NCI-H510A treated with DMSO at 0.1 percent for 48 hours (cell line): Measurements from ENCODE around the gene ALCAM.

Source experiments
- DNase-seq: peaks from one replicate; lab custom pipeline; 2025; lab: John Stamatoyannopoulos, UW

The ALCAM gene

DNA sequence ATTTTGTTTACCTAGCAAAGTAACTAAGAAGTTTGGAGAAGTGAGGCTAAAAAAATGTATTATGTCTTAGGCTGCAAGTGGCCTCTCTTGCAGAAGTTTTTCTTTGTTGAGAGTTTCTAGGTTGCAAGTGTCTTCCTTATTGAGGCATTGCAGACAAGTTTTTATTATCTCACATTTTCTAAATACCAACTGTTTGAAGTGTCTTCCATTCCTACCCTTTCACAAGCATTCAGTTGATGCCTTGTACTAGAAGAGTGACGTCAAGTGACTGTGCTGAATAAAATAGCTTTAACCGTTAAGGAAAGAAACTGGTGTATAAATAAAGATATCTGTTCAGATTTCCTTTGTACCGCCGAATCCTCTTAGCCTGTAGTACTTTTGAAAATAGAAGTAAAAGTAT, 123.3 kb downstream of the ALCAM start:
- no peak for DNase-seq

DNA sequence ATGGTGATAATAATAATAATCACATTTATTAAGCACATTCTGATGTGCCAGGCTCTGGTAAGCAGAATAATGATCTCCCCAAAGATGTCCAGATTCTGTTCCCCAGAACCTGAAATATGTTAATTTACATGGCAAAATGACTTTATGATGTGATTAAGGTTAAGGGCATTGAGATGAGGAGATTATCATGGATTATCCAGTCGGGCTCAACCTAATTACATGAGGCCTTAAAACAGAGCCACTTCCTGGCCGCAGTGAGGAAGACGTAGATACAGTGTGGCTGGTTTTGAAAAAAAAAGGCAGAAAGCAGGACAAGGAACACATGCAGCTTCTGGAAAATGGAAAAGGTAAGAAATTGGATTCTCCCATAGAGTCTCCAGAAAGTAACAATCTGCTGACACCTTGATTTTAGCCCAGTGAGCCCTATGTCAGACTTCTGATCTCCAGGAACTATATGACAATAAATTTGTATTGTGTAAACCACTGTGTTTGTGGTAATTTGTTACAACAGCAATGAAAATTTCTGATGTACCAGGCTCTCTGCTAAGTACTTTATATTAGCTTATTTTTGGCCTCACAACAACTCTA, 126.7 kb downstream of the ALCAM start:
- no peak for DNase-seq

DNA sequence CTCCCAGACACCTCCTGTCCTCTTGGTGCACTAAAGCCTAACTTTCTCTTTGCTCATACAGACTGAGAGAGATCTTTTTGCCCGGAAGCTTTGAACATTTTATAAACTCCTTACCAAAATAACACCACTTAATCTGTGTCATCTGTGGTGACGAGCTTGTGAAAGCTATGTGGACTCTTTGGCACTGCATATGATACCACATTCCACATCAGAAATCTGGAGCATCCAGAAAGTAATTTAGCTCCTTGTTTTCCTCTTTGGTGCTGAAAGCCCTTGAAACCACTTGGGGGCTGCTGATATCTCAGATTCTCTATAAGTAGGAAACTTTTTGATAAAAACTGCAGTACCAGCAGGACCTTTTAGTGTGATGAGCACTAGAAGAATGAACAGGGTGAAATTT, 128.3 kb downstream of the ALCAM start:
- DNase-seq: no peak

DNA sequence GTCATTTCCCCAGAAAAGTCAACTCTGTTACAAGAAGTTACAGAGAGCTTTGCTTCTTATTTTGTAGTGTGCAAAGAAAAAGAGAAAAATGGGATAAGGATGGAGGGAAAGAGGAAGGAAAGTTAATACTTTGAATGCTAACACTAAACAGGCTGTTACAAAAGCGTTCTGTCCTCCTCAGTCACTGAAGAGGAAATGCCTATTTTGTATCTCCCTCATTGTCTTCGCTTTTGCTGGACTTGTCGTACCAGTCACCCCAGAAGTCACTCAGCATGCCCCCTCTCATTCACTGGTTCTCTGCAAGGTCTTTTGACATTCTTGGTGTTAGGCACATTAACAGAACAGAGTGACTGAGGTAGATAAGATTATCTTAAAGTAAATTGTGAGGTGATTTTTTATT, 129.6 kb downstream of the ALCAM start:
- no peak for DNase-seq

DNA sequence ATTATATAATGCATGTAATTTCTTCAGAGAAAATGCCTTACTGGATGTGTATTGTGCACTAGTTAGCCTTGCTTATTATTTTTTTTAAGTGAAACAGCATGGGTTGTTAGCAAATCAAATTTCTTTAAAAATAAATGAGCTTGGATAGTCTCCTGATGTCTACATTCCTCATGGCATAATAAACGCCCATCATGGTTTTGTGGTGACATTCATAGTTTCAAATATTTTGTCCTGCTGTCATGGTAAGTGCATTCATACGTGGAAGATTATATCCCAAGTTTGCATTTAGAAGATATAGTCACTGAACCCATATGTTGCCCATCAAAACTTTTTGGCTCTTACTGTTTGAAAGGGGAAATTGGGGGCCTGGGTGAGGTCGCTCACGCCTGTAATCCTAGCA, 130.7 kb downstream of the ALCAM start:
- DNase-seq: no peak

DNA sequence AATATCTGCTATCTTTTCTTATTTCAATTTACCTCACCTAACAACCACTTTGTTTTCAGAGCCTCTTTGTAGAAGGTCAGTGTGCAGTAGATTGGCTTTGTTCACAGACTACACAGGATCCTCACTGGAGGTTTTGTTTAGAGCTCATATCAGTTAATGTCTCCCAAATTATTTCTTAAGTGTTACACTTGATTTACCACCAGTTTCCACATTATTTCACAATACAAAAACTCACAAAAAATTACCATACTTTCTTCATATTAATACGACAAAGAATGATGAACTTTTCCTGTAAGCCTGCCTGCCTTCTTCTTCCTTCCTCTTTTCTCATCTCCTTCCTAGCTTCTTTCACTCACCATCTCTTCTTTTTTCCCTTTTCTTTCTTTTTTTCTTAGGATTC, 133.3 kb downstream of the ALCAM start:
- DNase-seq: no peak

DNA sequence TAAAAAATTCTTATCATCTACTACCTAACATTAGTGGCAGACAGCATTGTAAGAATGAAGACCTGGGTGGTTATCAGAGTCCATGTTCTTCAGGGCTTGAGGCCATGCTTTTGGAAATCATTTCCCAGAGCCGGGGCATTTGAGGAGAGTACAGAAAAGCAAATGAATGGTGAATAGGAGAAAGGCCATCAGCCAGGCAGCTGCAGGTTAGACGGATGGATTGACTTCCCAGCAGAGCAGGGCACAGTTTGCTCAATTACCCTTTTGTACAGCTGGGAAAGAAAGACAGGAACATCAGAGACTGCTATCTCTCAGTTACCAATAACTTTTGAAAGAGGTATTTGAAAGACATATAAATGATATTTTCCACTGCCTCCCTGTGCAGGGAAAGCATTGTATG, 135.6 kb downstream of the ALCAM start:
- DNase-seq: no peak

DNA sequence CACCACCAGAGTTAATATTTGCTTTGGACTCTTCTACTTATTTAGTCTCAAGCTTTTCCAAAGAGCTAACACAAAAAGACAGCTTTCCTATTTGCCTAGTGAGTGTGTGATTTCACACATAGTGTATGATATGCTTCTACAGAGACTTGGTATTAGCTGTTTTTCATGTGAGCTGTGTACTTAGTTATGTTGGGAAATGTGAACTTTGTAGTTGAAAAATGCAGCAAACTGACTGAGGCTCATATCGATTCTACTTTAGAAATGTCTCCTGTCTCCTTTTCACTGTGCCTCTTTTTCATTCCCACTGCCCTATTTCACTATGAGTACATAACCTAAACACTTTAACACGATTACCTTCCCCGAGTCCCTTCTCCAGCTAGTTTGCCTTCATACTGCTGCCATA, 136.5 kb downstream of the ALCAM start:
- no peak for DNase-seq

DNA sequence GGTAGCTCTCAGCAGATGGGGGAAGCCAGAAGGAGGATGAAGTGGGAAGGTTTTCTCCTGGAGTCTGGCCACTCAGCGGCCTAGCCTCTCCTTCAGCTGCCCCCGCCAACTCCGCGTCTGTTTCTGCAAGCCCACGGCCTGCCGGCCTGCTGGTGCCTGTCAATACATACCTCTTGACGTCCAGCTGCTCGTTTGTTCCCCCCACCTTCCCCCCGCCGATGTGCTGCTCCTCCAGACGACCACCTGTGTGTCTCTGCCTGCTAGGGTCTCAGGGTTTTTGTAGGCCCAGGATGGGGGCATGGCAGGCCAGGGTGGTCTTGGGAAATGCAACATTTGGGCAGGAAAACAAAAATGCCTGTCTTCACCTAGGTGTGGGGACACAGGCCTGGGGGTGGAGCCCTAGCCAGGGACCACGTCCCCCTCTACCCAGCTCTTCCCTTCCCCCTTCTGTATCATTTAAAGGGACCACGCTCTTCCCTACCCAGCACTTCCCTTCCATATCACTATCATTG, 137.8 kb downstream of the ALCAM start:
- DNase-seq: no peak

DNA sequence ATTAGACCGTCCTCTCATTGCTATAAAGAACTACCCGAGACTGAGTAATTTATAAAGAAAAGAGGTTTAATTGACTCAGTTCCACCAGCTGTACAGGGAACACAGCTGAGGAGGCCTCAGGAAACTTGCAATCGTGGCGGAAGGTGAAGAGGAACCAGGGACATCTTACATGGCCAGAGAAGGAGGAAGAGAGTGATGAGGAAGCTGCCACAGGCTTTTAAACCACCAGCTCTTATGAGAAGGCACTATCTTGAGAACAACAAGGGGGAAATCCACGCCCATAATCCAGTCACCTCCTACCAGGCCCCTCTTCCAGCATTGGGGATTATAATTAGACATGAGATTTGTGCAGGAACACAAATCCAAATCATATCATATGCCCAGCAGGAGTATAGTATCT, 138.5 kb downstream of the ALCAM start:
- DNase-seq: no peak

DNA sequence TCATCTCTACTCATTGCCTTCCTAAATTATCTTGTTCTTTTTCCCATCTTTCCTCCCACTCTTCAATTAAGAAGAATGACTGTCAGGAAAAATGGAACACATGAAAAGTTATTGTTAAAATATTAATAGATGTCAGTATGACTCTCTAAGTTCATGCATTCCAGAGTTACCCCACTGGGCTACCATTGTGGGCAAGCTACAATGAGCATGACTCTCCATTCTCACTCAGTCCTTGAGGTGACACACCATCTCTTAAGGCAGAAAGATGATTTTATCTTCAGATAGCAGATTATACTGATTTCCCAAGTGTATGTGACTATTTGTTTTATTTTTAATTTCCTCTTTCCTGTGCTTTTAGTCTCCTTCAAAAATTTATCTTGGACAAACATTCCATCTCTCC, 144.3 kb downstream of the ALCAM start:
- no peak for DNase-seq

DNA sequence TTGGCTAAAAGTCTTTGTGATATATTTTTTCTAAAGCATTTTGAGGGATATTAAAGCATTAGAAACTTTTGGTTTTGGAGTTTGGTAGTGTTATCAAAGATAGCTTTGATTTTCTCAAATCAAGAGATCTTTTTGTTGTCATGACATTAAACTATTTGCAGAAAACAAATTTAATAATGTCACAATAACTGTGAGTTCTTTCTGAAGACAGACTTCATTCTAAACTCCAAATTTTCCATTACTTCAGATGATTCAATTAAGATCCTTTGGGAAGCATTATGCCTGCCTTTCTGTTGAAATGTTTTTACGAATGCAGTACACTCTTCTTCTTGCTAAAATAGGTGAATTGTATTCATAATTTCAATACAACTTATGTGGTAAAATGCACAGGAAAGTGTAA, 145.4 kb downstream of the ALCAM start:
- no peak for DNase-seq

DNA sequence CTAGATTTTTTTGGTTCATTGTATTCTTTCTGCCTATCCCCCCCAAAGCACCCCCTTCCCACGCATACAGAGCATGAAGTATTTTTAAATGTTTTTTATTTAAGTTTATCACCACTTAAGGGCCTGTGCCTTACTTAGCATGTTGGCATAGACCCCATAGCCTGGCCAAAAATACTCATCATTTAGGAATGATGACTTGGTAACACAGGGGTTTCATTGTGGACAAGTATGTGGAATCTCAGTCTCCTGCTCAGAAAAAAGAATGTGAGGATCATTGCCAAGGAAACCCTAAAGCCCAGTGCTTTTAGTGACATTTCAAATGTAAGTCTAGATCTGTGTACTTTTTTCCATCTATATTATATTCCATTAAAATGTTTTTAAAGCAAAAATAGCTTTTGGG, 146.3 kb downstream of the ALCAM start:
- DNase-seq: no peak

DNA sequence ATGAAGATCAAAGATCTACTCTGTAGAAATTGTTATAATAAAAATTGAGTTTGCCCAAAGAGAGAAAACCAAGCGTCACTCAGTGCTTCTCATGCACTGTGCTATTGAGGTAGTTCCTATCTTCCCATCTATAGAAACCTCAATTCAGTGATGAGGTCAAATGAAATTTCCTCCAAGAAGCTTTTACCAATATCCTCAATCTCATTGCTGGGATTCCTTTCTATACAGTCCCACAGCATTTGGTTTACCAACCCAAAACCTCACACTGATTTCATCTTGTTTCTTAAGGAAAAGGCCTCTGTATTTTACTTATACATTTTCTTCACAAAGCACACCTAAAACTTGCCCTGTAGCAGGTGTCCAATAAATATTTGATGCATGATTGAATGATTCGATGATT, 147.2 kb downstream of the ALCAM start:
- DNase-seq: no peak

DNA sequence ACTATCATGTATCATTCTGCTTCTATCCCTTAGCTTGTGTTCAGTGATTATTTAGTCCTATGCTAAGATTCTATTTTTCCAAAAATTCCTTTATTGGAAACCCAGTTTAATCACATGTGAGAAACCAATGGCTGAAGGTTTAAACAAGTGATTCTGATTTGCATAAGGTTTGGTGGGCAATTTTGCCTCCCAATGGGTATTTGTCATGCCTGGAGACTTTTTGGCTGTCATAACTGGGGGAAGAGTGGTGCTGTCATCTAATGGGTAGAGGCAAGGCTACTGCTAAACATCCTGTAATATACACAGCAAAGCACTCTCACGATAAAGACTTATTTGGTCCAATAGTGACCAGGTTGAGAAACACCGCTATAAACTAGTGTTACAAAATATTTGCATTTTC, 148.7 kb downstream of the ALCAM start:
- DNase-seq: no peak

DNA sequence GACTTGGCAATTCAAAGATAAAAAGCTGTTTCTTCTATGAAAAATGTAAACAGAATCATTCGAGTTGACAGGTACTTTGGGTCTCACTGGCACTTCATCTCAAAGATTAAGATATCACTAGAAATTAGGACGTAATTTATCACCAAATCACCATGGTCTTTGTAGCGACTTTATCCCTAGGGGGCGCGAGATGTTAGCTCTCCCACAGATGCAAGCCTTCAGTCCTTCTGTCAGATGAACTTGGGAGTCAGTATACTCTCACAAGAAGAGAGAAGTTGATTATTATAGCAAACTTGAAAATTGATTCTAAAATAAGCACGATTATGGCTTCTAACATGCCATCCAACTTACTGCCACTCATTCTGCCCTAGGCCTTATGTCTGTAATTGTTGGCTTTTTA, 150.3 kb downstream of the ALCAM start:
- no peak for DNase-seq

DNA sequence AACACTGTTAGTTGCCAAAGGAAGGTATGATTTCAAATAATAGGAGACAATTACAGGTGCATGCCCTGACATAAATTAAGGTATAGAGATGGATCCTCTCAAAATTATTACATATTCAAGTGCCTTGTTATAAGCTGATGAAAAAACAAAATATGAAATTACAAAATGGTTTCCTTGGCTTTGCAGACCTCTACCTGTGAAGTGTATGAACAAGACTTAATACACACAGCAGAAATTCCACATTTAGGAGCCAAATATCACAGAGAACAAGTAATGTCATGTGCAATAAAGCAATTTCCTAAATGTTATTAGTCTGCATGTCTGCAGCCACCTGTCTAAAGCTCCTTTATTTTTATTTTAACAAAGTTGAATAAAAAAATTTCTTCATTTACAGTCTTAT, 151.5 kb downstream of the ALCAM start:
- no peak for DNase-seq

DNA sequence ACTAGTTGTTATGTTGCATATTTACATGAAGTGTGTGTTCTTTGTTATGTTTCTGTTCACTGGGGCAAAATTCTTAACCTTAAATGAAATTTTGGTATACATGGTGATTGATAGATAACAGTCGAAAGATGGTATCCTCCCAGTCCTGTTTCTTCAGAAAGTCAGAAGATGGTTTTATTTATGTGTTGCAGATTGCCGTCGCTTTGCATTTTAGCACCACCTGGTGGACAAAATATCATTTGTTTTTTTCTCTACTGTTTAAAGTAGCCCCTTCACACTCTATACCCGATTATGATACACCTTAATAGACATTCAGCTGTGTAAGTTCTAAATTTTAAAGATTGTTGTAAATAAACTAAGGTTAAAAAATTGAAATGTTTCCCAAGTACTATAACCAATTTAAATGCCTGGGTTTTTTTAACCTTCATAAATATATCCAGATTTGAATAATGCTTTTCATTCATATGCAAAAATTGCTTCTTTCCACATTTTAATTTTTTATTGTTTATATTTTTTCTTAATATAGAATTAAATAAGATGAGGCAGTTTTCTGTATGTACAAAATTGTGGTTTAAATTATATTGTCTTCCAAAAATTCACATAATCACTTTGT, 152.2 kb downstream of the ALCAM start:
- peak; percentile 34 for DNase-seq

DNA sequence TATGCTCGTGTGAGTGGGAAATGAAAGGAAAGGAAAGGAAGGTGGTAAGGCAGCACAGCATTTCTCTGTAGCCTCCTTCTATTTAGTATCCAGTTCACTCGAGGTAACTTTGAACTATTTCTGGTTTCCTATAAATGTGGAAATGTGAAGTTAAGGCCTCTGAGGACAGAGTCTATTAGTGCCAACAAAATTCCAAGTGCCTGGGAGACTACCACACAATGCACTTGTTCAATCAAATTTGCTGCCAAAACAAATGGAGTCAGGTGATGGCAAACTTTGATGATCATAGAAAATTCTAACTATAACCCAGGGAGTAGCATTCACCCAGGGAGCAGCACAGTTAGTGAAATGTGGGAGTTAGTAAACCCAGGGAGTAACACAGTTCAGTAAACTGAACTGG, 155.1 kb downstream of the ALCAM start:
- no peak for DNase-seq

DNA sequence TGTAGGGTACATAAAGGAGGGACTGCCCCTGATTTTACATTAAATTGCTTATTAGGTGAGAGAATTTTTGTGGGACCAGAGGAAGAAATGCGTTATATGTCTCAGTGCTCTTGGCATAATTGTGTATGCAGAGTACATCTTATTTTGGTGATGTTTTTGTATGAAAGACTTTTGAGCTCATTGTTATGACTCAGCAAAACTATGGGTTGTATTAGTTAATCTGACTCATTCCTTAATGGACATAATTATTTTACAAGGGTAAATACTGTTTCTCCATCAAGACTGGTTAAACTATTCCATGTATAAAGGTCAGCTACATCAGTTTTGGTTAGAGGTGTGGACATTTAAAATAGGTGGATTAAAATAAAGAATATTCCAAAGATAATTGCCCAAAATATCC, 156.8 kb downstream of the ALCAM start:
- no peak for DNase-seq

DNA sequence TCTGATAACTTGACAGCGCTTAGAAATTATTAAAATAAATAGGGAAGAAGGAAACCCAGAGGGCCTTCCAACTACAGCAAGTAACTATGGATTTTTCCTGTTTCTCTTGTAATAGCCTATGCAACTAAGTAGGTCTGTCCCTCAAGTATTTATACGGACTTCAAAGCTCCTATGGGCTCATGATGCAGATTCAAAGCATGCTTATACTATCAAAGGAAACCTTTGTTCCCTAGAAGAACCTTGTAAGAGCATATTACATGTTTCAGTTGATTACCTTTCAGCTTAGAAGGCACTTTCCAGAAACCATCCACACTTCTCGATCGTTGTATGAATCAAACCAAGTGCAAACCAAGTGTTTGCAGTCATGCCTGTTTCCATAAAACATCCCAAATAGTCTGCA, 158.8 kb downstream of the ALCAM start:
- no peak for DNase-seq

DNA sequence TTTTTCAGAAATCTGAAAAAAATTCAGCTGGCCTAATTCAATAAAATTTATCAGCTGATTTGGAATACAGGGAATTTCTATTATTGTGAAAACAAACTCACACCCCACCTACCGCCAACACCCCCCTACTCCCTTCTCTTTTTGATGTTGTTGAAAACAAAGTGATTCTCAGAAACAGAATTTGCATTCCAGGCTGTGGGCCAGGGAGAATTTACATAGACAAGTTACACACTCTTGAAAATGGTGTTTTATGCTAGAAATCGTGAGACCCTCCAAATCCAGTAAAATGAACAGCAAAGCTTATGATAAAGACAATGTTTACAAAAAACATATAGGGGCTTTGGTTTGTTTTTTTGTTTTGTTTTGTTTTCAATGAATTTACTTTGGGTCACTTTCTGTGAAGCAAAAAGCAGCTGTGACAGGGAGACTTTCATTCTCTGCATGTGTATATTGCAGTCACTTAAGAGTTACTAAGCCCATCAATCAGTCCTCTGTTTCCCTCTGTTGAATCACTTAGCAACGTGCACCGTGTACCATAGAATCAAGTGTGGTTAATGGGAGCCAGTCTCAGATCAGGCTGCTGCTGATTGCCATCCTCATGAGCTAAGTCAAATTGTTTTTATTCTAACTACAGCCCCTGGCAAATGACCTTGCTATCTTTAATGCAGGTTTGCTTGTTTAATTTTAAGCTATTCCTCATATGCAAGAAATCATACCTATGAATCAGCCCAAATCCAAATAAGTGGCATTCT, 159.8 kb downstream of the ALCAM start:
- peak; percentile 29 for DNase-seq

DNA sequence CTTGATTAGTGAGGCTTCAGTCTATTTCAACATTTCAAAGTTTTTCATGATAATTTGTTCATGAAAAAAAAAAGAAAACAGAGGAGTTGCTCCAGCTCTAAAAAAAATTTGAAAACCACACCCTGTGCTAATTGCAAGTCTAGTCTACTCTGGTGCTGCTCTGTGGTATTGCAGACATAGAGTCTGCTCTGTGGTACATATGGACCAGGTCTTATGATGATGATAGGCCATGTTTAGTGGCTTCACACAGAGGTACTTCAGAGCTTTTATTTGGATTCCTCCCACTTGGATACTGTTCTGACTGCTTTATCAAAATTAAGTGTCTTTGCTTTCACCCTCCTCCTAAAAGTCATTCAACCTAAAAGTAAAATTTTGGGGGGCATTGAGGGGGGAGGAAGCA, 160.8 kb downstream of the ALCAM start:
- DNase-seq: peak; percentile 80

DNA sequence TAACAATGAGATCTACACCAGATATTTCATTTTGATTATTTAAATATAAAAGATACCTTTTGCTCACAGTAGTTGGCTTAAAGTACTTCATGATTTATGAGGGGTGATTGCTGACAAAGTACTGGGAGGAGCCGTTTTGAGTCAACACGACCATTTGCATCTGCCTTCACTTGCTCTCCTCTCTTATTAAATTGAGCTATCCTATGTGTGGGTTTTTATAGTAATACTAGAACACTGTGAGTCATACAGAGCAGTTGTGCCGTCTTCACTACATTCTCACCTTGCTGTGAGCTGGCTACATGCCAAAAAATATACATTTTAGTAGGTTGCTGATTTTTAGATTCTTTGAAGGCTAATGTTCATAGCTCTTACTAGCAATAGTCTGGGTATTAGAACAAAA, 161.2 kb downstream of the ALCAM start:
- DNase-seq: peak; percentile 90
